GM21360 (cell line): Measurements from ENCODE around the gene DPP8.
"Not testable (repeated sequence)": the region's sequence is repeated elsewhere in the genome, so short reads cannot be mapped to it uniquely, and the experiment has no call there.

ENCODE experiments used
- ATAC-seq: cut with Tn5 transposase; IDR thresholded peaks from one replicate; pipeline ENCODE4 v1.9.1; 2021; ENCODE audit warnings: mild to moderate bottlenecking, moderate library complexity; ENCODE audit not compliant: unreplicated experiment

Gene DPP8

DNA sequence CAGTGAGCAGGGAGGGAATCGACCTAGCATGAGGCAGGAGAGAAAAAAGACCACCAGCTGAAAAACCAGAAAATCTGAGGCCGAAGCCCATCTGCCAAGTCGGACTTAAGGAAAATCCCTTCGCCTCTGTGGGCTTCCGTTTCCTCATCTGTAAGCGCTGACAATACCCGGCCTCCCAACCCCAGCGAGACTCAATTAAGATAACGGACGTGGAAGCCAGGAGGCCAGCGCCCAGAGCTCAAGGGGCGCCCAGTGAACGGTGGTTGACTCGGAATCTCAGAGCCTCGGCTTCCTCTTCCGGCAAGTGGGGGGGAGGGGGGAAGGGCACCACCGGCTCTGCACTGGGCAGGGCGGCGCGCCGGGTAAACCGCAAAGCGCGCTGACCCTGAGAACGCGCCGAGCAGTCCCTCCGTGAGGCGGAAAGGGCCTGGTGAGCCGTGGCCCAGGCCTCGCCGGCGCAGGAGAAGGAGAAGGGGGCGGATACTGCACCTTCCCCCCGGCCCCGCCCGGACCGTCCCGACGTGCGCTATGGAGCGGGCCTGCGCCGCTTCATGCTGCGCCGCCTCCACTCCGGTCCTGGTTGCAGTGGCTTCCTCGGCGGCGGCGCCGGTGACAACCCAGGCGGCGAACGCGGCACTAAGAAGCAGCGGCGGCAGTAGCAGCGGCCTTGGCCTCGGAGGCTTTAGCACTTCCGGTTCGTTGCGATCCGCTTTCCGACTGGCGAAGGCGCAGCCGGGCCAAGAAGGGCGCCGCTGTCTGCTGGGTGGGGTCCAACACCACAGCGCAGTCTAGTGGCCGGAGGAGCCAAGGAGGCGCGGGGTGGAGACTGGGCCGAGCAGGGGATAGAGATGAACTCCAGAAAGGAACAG lies at the start of gene DPP8:
TSS of gene DPP8 (minus strand) at position 693 of the 869 bp plus-strand sequence. CDS start 5,136 bp downstream, outside the sequence.
- peak; percentile 85 for ATAC-seq

DNA sequence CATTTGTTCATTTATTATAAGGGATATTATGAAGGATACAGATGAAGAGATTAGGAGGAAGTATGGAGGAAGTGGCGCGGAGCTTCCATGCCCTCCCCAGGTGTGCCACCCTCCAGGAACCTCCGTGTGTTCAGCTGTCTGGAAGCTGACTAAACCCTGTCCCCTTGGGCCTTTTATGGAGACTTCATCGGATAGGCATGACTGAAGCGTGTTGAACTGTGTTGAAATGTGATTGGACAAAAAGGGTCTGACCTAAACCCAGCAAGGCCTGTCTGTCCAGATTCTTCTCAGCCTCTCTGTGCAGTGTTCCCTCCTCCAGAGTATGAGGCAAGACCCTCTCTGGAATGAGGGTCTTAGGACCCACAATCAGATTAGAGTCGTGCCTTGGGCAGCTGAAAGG lies 44.4 kb upstream of the DPP8 start:
- no peak for ATAC-seq

DNA sequence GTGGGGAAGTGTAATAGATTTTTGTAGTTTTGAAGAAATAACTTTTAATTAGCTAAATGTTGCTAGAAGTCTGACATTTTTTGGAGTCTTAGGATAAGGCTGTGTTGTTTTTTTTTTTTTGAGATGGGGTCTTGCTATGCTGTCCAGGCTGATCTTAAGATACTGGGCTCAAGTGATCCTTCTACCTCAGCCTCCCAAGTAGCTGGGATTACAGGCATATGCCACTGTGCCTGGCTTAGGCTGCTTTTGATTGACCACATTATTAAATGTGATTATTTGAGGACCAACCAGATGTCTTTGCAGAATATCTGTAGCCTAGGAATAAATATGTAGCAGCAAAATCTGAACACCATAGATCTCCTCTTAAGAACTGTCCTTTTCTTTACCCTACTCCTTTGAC lies 42.5 kb upstream of the DPP8 start:
- ATAC-seq: no peak

DNA sequence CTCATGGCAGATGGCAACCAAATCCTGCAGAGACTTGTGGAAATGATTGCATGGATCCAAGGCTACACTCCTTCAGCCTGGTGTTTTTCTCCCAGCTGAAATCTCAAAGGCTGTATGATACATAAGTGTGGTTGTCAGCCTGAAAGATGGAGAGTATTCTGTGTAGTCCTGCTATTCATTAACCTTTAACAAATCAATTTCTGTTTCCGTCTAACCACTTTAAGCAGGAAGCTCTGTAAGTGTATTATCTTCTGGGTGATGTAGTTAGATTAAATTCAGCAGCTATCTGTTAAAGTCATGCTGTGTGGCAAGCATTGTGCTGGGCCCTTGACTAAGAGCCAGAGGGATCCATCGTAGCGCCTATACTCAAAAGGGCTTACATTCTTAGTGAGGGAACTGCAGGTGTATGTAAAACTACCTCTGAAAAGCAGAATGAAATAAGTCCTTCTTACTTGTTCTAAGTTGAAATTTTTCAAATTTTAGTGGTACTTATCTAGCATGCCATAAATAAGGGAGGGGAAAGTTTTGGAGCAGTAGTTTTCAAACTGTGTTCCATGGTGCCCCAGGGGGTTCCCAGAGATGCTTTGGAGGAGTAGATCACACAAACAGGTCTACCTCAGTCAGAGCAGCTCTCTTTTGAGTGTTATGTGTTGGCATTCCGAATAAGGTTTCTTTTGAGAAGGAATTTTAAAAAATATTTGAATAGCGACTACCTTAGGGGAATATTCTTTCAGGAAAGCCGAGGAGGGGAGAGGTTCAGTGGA lies 41.7 kb upstream of the DPP8 start:
- ATAC-seq: no peak

DNA sequence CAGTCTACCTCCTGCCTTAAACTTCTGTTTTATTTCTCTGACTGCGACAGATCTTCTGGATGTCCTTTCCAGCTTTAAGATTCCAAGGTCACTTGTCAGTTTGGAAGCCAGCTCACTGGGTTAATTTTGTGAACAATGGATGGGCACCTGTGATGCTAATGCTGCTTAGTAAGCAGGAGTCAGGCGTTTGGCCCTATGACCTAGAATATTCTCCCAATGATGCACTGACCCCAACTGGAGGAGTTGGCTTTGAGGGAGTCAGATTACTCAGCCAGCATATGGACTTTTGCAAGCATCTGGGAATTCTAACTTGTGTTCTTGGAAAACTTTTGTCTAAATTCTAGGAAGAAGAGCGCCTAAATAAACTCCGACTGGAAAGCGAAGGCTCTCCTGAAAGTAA lies 40.8 kb upstream of the DPP8 start:
- ATAC-seq: no peak

DNA sequence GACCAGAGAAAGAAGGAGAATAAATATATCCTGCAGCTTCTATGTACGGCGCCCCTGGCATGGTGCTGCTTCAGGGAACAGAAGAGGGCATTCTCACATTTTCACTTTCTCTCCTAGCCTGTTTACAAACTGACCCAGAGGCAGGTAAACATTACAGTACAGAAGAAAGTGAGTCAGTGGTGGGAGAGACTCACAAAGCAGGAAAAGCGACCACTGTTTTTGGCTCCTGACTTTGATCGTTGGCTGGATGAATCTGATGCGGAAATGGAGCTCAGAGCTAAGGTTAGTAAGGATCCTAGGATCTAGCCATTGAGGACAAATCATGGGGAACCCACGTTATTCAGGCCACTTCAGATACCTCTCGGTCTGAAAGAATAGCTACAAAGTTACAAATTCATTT lies 39.1 kb upstream of the DPP8 start:
- ATAC-seq: no peak

DNA sequence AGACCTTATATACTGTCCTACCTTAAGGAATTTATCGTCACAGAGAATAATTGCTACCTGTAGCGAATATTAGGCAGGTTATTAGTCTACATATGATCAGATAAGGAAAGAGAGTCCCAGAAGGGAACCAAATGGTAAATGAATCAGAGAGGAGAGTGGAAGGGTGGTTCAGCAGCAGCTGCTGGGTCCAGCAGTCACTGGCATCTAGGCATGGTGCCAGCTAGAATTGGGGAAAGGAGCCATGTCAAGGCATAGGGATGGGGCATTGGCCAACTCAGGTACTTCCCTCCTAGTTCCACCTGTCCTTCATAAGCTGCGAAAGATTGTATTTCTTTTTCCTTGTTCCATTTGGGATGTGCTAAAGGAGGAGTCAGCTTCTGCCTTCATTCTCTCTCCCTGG lies 36.2 kb upstream of the DPP8 start:
- ATAC-seq: no peak

DNA sequence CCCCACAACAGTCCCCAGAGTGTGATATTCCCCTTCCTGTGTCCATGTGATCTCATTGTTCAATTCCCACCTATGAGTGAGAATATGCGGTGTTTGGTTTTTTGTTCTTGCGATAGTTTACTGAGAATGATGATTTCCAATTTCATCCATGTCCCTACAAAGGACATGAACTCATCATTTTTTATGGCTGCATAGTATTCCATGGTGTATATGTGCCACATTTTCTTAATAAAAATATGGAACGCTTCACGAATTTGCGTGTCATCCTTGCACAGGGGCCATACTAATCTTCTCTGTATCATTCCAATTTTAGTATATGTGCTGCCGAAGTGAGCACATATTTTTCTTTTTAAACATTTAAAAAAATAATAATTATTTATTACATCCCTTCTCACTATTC lies 35.4 kb upstream of the DPP8 start:
- ATAC-seq: not testable (repeated sequence)

DNA sequence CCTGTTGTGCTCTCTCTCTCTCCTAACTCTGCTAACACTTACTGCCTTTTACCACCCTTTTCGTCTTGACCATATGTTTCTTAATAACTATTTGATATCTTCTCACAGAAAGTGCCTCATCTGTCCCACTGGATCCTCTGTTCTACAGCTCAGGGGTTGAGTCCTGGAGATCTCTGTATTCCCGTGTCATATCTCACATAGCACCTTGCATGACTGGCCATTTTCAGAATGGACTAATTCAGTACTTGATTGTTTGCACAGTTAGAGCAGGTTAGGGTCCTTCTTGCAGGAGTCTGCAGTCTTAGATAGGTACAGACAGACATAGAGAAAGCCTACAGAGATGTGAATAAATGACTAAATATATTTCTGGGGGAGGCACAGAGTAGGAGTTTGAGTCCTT lies 33.7 kb upstream of the DPP8 start:
- no peak for ATAC-seq

DNA sequence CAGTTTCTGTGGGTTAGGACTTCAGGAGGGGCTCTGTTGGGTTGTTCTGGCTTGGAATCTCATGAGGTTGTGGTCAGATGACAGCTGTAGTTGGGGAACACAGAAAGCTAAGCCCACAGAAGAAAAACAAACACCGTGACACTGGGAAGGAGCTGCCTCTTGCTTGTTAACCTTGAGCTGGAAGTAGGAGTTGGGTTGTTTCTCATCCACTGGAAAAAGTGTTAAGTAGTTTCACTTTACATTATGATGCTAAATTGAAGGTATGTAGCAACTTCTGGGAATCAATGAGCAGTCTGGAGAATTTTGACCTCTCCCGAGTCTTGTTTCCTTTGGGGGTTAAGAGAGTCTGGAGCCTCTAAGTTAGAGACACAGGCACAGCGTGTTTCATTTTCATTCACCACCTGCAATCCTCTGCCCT lies 33.2 kb upstream of the DPP8 start:
- ATAC-seq: no peak

DNA sequence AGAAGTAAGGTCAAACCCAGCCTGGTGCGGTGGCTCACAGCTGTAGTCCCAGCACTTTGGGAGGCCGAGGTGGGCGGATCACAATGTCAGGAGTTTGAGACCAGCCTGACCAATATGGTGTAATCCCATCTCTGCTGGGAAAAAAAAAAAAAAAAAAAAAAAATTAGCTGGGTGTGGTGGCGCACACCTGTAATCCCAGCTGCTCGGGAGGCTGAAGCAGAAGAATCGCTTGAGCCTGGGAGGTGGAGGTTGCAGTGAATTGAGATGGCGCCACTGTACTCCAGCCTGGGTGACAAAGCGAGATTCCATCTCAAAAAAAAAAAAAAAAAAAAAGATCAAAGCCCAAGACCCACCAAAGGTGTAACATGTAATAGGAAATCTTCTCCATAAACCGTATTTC lies 31.8 kb upstream of the DPP8 start:
- ATAC-seq: not testable (repeated sequence)

DNA sequence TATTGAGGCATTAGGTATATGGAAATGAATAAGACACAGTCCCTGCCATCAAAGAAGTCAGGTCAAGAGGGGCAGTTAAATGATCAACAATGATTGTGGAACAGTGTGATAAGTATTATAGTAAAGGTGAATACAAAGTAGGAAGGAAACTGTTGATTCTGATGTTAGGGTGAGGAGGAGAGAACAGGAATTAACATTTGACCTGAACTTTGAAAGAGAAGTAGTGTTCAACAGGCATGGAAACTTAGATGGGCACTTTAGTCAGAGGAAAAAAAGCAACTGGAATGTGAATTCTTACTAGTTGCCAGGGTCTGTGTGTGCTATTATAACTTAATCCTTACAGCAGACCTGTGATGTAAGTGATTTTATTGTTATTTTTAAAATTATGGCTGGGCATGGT lies 30.4 kb upstream of the DPP8 start:
- ATAC-seq: no peak

DNA sequence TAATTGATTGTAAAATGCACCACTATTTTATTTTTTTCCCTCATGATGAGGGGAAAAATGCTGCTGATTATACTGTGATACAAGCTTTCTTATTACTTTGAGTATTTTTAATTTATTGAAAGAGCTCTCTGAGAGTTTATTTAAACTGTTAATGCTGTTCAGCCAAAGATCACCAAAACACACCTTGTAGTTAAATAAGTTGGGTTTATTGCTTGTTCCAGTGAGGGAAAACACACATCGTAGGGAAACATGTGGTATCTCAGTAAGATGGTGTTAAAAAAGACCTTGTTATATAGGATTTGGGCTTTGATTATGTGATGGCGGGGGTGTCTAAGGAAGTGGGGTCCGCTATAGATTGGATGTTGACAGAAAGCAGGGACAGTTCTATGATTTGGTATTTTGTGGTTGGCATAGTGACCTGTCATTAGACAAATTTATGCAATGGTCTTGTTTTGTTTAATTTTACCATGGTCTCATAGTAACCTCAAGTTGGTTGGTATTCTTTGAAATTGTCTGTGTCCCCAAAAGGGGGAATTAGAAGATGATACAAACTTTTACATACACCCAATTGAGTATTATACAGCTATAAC lies 23.8 kb upstream of the DPP8 start:
- ATAC-seq: no peak

DNA sequence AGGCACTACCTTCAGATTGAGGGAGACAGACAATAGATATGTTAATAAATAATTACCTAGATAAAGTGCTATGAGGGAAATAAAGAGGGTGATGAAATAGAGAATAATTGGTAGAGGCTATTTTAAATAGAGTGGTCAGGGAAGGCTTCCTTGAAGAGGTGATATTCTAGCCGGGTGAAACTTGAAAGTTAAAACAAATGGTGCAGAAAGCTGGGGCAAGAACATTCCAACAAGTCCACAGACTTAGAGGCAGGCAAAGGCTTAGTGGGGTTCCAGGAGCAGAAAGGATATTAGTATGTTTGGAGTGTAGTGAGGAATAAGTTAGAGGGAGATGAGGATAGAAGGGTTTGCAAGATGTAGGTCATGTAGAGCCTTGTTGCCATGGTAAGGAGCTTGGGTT lies 22.8 kb upstream of the DPP8 start:
- no peak for ATAC-seq

DNA sequence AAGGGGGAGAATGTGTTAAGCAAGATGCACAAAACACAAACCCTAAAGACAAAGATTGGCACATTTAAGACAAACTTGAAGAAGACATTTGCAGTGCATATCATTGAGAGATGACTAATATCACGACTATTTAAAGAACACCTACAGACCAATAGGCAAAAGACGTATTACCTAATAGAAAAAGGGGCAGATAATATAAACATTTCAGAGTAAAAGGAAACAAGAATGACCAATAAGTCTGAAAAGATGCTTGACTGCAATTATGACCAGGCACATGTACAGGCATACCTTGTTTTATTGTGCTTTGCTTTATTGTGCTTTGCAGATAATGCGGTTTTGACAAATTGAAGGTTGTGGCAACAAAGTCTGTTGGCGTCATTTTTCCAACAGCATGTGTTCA lies 17.7 kb upstream of the DPP8 start:
- no peak for ATAC-seq

DNA sequence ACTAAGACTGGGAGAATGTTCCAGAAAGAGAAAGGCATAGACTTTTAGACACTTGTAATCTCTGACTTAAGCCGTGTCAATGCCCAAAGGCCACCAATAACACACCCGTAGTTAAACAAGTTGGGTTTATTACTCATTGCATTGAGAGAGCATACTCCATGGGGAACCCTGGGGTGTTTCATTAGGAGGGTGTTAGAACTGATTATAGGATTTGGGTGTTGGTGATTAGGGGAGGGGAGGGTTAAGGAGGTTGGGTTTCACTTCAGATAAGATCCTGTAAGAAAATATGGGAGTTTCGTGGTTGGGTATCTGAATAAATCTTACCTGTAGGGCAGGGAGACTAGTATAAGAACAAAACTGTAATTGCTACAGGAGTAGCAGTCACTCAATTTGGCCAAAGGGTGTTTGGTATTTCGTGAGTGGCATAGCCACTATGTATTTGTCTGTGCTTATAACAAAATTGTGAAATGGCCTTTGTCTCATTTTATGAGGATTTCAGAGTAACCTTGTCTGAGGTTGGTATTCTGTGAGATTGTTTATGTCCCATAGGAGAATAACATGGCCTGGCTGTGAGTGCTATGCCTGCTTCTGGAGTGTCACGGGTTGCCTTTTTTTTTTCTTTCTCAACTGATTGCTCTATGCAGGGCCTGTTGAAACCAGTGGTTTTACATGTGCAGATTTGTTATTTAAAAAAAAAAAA lies 15.7 kb upstream of the DPP8 start:
- no peak for ATAC-seq

DNA sequence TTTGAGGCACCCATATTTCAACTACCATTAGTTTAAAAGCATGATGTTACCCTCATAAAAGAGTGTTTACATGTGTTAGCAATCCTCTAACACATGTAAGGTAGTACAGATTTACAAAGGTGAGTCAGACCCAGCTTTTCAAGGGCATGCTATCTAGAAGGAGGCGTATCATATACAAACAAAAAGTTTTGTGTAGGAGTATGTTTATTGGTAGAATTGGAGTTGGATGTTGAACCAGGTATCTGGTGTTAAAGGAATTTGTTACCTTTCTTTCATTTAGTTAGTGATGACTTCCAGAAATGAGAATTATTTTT lies 15.2 kb upstream of the DPP8 start:
- no peak for ATAC-seq

DNA sequence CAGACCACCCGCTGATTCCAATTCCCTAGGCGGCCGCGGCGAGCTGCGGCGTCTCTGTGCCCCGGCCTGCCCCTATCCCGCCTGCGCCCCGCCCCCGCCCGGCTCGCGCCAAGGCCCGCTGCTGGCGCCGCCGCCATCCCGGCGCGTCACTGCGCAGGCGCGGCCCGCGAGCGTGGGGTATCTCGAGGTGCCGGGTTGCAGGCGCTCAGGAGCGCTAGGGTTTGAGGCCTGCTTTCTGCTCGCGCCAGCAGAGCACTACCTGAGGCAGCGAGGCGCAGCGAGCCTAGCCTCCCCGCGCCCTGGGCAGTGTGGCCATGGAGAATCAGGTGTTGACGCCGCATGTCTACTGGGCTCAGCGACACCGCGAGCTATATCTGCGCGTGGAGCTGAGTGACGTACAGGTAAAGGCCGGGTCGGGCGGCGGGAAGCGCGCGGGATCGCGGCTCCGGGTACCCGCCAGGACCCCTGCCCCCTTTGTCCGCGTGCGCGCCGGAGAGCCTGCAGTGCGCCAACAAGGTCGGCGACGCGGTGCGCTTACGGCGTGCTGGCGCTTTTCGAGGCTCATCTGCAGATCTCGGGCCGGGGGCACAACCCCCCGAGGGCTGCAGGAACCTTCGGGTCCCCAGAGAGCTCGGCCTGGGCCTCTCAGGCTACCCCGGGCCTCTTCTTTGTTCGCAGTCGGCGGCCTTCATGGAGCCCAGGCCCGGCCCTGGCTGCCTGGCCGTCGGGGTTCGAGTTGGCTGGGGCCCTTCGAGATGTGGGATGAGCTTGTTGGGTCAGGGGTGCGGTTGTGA lies 13.0 kb upstream of the DPP8 start, which contains the start of gene HACD3:
TSS of gene HACD3 (plus strand) at position 146 of the 794 bp plus-strand sequence. CDS start at position 315, 169 bp downstream.
- peak; percentile 72 for ATAC-seq

DNA sequence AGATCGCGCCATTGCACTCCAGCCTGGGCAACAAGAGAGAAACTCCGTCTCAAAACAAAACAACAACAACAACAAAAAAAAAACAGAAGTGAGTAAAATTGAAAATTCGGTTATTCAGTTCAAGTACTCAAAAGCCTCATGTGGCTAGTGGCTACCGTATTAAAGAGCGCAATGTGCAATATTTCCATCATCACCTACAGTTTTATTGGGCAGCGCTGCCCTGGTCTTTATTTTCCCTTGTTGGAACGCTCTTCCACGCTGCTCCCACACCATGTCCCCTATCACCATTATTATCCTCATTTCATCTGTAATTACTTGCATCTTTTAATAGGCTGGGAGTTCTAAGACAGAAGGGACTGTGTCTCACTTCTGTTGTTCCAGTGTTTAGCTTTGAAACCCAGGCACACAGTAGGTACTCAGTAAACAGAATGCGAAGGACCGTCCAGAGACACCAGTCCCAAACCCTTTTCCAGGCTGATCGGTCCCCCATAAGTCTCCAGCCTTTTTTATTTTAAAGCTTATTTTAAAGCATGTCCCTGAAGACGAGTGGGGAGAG lies 12.4 kb upstream of the DPP8 start:
- no peak for ATAC-seq

DNA sequence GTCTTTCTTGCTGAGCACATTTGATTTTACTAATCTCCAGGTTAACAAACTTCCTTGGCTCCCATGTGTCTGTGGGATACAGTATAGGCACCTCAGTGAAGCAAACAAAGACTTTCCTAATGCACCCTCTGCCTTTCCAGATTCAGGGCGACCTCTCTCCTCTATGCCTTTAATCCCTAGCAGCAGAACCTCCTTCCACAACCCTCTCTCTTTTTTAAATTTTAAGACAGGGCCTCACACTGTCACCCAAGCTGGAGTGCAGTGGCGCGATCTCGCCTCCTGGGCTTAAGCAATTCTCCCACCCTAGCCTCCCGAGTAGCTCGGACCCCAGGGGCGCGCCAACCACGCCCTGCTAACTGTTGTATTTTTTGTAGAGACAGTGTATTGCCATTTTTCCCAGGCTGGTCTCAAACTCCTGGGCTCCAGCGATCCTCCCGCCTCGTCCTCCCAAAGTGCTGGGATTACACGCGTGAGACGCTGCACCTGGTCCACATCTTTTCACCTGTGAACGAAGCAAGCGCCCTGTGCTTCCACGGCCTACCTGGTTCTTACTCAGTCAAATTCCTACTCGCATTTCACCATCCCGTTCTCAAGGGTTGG lies 11.1 kb upstream of the DPP8 start:
- ATAC-seq: no peak
